Measurements from ENCODE around the gene EMC7.
"Not testable (repeated sequence)": the region's sequence is repeated elsewhere in the genome, so short reads cannot be mapped to it uniquely, and the experiment has no call there.

Gene EMC7

DNA sequence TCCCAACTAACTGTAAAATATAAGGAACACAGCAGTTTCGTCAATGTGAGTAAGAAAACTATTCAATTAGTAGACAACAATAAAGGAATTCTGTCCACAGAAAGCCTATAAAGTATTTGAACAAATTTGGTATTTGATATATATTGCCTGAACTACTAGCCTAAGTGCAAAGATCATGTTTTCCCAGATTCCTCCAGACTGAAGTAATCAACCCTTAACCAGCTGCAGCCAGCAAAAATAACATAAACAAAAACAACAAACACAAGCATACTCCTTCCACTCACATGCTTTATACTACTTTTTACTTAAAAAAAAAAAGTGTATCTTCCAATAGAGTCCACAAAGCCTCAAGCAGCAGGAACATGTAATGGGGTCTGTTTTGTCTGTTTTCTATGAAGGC lies 24.3 kb upstream of the EMC7 start:
- no peak overlapping the region for H3K4me3 ChIP-seq (ENCODE audit: low read depth, low read length)
- TF ChIP-seq, protein P1, sequence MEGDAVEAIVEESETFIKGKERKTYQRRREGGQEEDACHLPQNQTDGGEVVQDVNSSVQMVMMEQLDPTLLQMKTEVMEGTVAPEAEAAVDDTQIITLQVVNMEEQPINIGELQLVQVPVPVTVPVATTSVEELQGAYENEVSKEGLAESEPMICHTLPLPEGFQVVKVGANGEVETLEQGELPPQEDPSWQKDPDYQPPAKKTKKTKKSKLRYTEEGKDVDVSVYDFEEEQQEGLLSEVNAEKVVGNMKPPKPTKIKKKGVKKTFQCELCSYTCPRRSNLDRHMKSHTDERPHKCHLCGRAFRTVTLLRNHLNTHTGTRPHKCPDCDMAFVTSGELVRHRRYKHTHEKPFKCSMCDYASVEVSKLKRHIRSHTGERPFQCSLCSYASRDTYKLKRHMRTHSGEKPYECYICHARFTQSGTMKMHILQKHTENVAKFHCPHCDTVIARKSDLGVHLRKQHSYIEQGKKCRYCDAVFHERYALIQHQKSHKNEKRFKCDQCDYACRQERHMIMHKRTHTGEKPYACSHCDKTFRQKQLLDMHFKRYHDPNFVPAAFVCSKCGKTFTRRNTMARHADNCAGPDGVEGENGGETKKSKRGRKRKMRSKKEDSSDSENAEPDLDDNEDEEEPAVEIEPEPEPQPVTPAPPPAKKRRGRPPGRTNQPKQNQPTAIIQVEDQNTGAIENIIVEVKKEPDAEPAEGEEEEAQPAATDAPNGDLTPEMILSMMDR (IDR thresholded peaks at IDR 0.05; ENCODE audit: low read depth, low read length, missing control alignments): no peak
- DNase-seq (ENCODE audit: low read depth): no peak

DNA sequence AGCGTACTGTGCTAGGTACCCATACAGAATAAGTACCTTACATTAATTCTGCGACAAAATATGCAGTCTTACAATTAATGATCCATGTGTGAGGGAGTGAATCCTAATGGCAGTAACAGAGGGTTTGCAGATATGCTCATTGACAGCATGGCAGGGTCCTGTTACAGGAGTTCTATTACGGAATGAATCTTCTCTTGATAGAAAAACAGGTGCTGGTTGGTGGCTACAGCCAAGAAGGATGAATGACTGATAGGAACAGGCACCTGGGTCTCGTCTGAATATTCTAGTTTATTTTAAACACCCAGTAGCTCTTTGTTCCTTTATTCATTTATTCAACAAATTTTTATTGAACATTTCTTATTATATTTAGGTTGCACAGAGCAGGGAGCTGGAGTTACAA lies 23.0 kb upstream of the EMC7 start:
- TF ChIP-seq, protein P1 (IDR thresholded peaks at IDR 0.05; ENCODE audit: low read depth, low read length, missing control alignments): no peak
- H3K4me3 ChIP-seq (ENCODE audit: low read depth, low read length): no peak overlapping the region
- DNase-seq (ENCODE audit: low read depth): no peak

DNA sequence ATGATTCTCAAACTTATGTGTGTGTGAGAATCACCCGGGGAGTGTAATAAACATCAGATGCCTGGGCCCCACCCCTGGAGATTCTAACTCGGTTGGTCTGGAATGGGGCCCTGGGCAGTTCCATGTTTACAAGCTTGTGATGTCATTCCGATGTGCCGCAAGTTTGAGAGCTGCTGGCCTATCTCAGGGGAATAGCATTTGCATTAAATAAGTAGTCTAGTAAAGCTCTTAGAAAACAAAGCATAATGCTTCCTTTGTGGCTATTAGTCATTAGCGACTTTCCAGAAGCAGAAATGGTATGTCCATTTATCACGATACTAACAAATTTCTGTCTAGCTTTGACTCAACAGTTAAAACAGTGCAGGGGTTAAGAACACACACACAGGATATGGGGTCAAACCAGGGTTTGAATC lies 21.1 kb upstream of the EMC7 start:
- H3K4me3 ChIP-seq (ENCODE audit: low read depth, low read length): no peak overlapping the region
- DNase-seq (ENCODE audit: low read depth): no peak
- TF ChIP-seq, protein P1 (IDR thresholded peaks at IDR 0.05; ENCODE audit: low read depth, low read length, missing control alignments): no peak

DNA sequence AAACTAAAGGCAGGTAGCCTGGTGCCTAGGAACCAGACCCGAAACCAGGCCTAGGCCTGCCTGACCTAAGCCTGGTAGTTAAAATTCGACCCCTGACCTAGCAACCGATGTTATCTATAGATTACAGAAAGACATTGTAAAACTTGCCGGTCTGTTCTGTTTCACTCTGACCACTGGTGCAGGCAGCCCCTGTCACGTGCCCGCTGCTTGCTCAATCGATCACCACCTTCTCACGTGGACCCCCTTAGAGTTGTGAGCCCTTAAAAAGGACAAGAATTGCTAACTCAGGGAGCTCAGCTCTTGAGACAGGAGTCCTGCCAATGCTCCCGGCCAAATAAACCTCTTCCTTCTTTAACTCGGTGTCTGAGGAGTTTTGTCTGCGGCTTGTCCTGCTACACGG lies 20.1 kb upstream of the EMC7 start:
- not testable (repeated sequence) for DNase-seq (ENCODE audit: low read depth); H3K4me3 ChIP-seq (ENCODE audit: low read depth, low read length)

DNA sequence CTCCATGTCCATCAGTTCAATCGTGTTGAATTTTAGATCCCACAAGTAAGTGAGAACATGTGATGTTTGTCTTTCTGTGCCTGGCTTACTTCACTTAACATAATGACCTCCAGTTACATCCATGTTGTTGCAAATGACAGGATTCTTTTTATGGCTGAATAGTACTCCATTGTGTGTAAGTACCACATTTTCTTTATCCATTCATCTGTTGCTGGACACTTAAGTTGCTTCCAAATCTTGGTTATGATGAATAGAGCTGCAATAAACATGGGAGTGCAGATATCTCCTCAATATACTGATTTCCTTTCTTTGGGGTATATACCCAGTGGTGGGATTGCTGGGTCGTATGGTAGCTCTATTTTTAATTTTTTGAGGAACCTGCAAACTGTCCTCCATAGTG lies 18.8 kb upstream of the EMC7 start:
- DNase-seq (ENCODE audit: low read depth); H3K4me3 ChIP-seq (ENCODE audit: low read depth, low read length): not testable (repeated sequence)

DNA sequence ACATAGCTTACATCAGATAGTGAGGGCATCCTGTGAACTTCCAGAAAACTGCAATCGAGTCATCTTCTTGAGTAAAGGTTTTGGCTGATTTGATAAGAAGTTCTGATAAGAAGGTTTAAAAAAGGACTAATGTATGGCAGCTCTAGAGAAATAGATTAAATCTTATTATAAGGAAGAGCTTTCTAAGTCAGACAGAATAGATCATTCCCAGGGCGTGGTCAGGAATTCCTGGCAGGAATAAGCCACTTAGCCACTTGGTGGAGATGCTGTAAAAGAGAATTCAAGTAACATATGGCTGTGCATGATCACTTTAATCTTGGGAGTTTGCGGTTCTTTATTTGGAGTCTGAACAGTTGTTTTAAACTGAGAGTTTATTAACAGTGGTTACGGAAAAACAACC lies 17.6 kb upstream of the EMC7 start:
- no peak for DNase-seq (ENCODE audit: low read depth)
- TF ChIP-seq, protein P1 (IDR thresholded peaks at IDR 0.05; ENCODE audit: low read depth, low read length, missing control alignments): no peak
- H3K4me3 ChIP-seq (ENCODE audit: low read depth, low read length): no peak overlapping the region

DNA sequence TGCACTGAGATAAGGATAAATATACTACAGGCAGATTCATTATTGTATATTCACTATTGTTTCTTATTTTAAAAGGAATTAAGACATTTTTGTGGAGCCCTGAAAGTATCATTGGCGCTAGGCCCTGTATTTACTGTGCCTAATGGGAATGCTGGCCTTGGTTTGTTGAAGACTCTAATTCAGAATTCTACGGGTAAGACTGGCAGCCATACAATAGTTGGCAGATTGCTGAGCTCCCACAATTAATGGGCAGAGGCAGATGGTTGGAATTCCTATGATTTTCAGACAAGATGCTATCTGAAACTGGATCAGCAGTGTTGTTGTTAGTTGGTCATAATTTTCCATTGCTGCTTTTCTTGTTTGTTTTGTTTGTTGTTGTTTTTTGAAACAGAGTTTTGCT lies 15.0 kb upstream of the EMC7 start:
- H3K4me3 ChIP-seq (ENCODE audit: low read depth, low read length): no peak overlapping the region
- TF ChIP-seq, protein P1 (IDR thresholded peaks at IDR 0.05; ENCODE audit: low read depth, low read length, missing control alignments): no peak
- DNase-seq (ENCODE audit: low read depth): no peak

DNA sequence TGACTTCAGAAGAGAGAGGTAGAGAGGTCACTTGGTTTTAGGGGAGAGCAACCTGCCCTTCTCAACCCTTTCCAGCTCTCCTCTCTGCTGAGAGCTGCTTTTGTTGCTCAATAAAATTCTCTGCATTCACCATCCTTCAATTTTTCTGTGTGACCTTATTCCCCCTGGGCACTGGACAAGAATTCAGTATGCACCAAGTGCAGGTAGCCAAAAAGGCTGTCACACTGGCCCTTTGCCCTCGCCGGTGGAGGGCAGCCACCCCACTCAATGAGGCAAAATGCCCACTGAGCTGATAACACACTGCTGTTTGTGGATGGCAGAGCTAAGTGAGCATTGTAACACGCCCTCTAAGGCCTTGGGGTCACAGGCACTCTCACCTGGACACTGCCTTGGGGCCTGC lies 13.1 kb upstream of the EMC7 start:
- TF ChIP-seq, protein P1 (IDR thresholded peaks at IDR 0.05; ENCODE audit: low read depth, low read length, missing control alignments): no peak
- H3K4me3 ChIP-seq (ENCODE audit: low read depth, low read length): no peak overlapping the region
- DNase-seq (ENCODE audit: low read depth): no peak

Data from GM12864 (cell line).